Calu3 (cell line): Measurements from ENCODE around the gene KCNT2. TPM values are rescaled to one million over a fixed set of nuclear protein-coding genes. Genes with fewer than 3 reads are reported as not detected.
"Not testable (repeated sequence)": the region's sequence is repeated elsewhere in the genome, so short reads cannot be mapped to it uniquely, and the experiment has no call there.

ENCODE experiments used
- BruUV-seq: library from RNA; stranded (reverse); fragments of 400-500 nt; replicated peaks from 2 replicates; lab custom pipeline; 2021; lab: Mats Ljungman, UMichigan
- CTCF ChIA-PET: fragments of 300-600 bp; sonication (Branson Sonifier 250); formaldehyde crosslinking; loops from one replicate; lab custom pipeline; 2022; ENCODE audit warnings: antibody characterized with exemption; lab: Charles Lee
- DNase-seq: peaks from one replicate; pipeline ENCODE4 v3.0.0; 2022
- H3K27ac Mint-ChIP-seq: one replicate; pipeline ENCODE4 v1.8.0; 2022; ENCODE audit warnings: mixed read lengths; ENCODE audit not compliant: unreplicated experiment
- H3K27me3 Mint-ChIP-seq: one replicate; pipeline ENCODE4 v1.8.0; 2022; ENCODE audit warnings: mixed read lengths; ENCODE audit not compliant: unreplicated experiment
- H3K36me3 Mint-ChIP-seq: one replicate; pipeline ENCODE4 v1.8.0; 2022; ENCODE audit warnings: mild to moderate bottlenecking, moderate library complexity, mixed read lengths; ENCODE audit not compliant: insufficient read depth, unreplicated experiment
- H3K4me1 Mint-ChIP-seq: one replicate; pipeline ENCODE4 v1.8.0; 2022; ENCODE audit warnings: mild to moderate bottlenecking, low read depth, mixed read lengths; ENCODE audit not compliant: unreplicated experiment
- H3K4me3 Mint-ChIP-seq: one replicate; pipeline ENCODE4 v1.8.0; 2022; ENCODE audit warnings: mild to moderate bottlenecking, low read depth, moderate library complexity, mixed read lengths; ENCODE audit not compliant: unreplicated experiment
- H3K9me3 Mint-ChIP-seq: one replicate; pipeline ENCODE4 v1.8.0; 2022; ENCODE audit warnings: low read depth, mixed read lengths; ENCODE audit not compliant: unreplicated experiment
- intact Hi-C: fragments of 100-400 bp; cut with micrococcal nuclease; formaldehyde crosslinking; loops from one replicate; pipeline ENCODE4 v1.10.0; 2022; ENCODE audit not compliant: unreplicated experiment
- total RNA-seq: library from RNA; stranded (reverse); gene quantifications from 2 replicates; pipeline ENCODE4 v1.2.3, GENCODE V29; 2022
- TF ChIP-seq, protein P1 (sequence below): fragments of 200-600 bp; IDR thresholded peaks from one replicate; pipeline ENCODE4 v1.8.0; 2022; ENCODE audit warnings: antibody characterized with exemption; ENCODE audit not compliant: unreplicated experiment

The KCNT2 gene
- total RNA-seq, 1 experiment from 2014 or later, result 3.3 TPM

DNA sequence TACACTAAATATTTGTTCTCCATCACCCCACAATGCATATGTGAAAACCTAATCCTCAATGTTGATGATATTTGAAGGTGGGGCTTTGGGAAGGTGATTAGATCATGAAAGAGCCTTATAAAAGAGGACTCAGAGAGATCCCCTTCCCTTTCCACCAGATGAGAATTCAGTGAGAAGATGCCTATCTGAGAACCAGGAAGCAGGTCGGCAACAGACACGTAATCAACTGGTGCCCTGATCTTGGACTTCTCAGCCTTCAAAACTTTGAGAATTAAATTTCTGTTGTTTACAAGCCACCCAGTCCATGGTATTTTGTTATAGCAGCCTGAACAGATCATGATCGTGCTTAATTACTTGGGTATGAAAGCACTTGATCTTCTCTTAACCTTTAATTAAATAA is 329.4 kb downstream of the KCNT2 start:
- DNase-seq, result no peak
- no TSS peak for BruUV-seq
- TF ChIP-seq, protein P1, sequence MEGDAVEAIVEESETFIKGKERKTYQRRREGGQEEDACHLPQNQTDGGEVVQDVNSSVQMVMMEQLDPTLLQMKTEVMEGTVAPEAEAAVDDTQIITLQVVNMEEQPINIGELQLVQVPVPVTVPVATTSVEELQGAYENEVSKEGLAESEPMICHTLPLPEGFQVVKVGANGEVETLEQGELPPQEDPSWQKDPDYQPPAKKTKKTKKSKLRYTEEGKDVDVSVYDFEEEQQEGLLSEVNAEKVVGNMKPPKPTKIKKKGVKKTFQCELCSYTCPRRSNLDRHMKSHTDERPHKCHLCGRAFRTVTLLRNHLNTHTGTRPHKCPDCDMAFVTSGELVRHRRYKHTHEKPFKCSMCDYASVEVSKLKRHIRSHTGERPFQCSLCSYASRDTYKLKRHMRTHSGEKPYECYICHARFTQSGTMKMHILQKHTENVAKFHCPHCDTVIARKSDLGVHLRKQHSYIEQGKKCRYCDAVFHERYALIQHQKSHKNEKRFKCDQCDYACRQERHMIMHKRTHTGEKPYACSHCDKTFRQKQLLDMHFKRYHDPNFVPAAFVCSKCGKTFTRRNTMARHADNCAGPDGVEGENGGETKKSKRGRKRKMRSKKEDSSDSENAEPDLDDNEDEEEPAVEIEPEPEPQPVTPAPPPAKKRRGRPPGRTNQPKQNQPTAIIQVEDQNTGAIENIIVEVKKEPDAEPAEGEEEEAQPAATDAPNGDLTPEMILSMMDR, result no peak
- peaks cover 25% of the 10 kb centered on the region for H3K4me1 Mint-ChIP-seq
- H3K4me3 Mint-ChIP-seq, result no peak overlapping the region
- no peak overlapping the region for H3K27ac Mint-ChIP-seq
- no peaks in the 10 kb centered on the region for H3K27me3 Mint-ChIP-seq
- no peaks in the 10 kb centered on the region for H3K36me3 Mint-ChIP-seq
- intact Hi-C loops, result no loop called here
- no peaks in the 10 kb centered on the region for H3K9me3 Mint-ChIP-seq
- CTCF ChIA-PET, result no interaction called here

DNA sequence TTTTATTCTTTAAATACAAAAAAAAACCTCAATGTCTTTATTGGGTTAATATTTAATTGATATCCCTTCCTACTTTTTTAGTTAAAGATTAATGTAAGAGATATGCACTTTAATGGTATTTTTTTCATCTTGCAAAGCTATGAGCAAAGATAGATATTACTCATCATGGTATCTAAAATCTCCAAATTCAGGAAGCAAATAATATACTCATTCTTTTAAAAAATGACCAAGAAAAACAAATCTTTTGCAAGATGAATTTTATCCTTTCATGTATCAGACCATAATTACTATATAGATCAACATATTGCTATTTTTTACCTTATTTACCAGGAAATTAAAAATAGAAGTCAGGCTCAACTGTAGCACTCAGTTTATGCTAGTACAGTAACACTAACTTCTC is 330.4 kb downstream of the KCNT2 start:
- Mint-ChIP-seq H3K27ac (no peak overlapping the region), H3K4me1 (peaks cover 25% of the 10 kb centered on the region), H3K9me3 (no peaks in the 10 kb centered on the region), H3K36me3 (no peaks in the 10 kb centered on the region), H3K27me3 (no peaks in the 10 kb centered on the region), H3K4me3 (no peak overlapping the region)
- no peak for DNase-seq
- intact Hi-C loops, result no loop called here
- no TSS peak for BruUV-seq
- CTCF ChIA-PET, result no interaction called here
- TF ChIP-seq, protein P1, result no peak

DNA sequence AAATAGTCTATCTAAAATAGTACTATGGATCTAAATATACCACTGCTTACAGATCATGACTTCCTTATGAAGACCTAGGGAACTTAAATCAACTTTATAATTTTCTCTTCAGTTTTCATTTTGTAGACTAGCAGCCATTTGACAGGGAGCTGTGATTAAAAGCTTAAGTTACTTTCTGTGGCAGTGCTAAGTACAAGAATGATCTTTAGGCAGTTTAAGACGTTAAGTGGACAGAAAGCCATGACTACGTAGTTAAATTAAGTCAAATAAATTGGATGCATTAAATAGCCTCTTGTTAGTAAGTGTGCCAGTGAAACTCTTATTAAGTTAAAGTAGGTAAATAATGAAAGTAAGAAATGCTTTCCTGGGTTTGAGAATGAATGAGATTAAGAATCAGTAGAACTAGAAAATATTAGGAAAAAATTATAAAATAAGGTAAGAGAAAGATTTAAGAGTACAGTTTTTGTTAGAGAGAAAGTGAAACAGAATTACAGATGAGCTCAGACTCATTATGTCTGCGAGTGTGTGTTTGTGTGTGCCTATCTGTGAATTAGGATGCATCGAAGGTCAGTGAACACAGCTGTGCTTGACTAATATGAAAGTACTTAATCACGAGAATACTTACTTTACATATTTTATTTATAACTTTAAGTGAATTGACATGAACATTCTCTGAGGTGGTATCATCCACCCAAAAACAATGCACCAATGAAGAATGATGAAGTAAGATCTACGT is 336.9 kb downstream of the KCNT2 start:
- no peak overlapping the region for H3K4me3 Mint-ChIP-seq
- H3K4me1 Mint-ChIP-seq, result peaks cover 9% of the 10 kb centered on the region
- no peaks in the 10 kb centered on the region for H3K27me3 Mint-ChIP-seq
- no peak for DNase-seq
- H3K36me3 Mint-ChIP-seq, result no peaks in the 10 kb centered on the region
- TF ChIP-seq, protein P1, result no peak
- no TSS peak for BruUV-seq
- CTCF ChIA-PET, result no interaction called here
- H3K9me3 Mint-ChIP-seq, result no peaks in the 10 kb centered on the region
- intact Hi-C loops, result no loop called here
- no peak overlapping the region for H3K27ac Mint-ChIP-seq

DNA sequence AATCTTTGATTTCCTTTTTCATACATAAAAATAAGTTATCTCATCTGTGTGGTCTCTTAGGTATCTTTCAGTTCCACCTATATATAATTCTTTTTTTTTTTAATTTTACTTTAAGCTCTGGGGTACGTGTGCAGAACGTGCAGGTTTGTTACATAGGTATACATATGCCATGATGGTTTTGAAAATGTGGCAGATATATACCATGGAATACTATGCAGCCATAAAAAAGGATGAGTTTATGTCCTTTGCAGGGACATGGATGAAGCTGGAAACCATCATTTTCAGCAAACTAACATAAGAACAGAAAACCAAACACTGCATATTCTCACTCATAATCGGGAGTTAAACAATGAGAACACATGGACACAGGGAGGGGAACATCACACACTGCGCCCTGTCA is 345.2 kb downstream of the KCNT2 start:
- BruUV-seq, DNase-seq, H3K9me3 Mint-ChIP-seq, H3K4me1 Mint-ChIP-seq, H3K27me3 Mint-ChIP-seq, H3K27ac Mint-ChIP-seq, H3K36me3 Mint-ChIP-seq, intact Hi-C loops, CTCF ChIA-PET, H3K4me3 Mint-ChIP-seq: not testable (repeated sequence)

DNA sequence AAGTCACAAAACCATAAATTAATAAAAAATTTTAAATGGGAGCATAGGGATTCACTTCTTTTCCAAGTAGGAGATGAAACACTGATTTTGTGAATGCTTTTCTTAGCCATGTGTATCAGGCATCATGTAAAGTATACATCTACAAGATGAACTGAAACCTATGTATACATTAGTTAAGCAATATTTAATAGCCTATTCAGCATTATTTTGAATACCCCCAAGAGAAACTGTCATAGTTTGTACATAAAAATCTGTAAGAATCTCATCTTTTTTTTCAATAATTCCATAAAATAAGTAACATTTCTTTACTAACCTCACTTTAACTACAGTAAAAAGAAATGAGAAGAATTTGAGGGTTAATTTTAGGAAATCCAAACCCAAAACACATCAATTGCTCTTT is 348.0 kb downstream of the KCNT2 start:
- CTCF ChIA-PET, result no interaction called here
- no peaks in the 10 kb centered on the region for H3K4me1 Mint-ChIP-seq
- TF ChIP-seq, protein P1, result no peak
- no peaks in the 10 kb centered on the region for H3K9me3 Mint-ChIP-seq
- BruUV-seq, result no TSS peak
- DNase-seq, result no peak
- H3K4me3 Mint-ChIP-seq, result no peak overlapping the region
- intact Hi-C loops, result no loop called here
- no peak overlapping the region for H3K27ac Mint-ChIP-seq
- H3K36me3 Mint-ChIP-seq, result no peaks in the 10 kb centered on the region
- no peaks in the 10 kb centered on the region for H3K27me3 Mint-ChIP-seq
